ENCODE results near the gene MAEA. TPM values are rescaled to one million over a fixed set of nuclear protein-coding genes. Genes with fewer than 3 reads are reported as not detected.

Gene MAEA
- total and polyA plus RNA-seq, 8 donors = 28.6 to 74.7 (median 32.7) TPM

DNA sequence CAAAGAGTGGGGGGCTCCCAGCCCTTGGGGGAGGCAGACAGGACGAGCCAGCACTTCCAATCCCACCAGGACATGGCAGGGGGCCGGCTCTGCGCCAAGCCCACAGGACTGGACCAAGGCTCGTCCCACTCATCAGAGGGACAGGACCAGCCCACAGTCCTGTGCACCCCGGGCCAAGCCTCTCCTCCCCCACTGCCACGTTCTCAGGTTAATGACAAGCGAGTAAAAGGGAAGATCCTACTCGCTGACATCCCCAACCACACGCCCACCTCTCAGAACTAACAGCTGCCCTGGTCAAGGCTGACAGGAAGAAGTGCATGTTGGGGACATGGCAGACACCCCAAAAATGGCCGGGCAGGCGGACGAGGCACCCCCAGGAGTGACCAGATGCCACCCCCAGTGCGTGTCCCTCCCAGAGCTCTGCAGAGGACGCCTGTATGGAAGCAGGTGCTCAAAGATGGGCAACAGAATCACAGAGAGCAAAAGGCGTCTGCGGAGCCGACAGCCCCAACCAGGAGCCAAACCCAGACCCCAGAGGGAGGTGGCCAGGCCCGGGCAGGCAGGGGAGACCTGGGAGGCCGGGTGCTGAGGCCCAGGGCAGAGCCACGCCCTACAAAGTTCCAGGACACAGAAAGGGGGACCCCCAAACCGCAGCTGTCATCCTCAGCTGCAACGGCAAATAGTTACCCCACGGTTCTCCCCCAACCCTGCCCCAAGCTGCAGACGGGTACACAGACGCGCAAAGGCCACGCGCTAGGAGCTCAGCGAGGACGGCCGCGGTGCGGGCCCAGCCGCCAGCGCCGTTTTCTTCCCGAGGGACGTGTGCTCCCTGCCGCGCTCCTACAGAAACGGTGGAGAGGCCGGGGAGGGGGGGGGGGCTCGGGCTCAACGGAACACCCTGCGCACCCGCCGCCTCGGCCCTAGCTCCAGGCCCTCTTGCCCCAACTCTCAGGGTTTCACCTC is 42.5 kb upstream of the MAEA start:
- Histone ChIP-seq H3K9me3 (no peaks in the 10 kb centered on the region), H3K27ac (peak overlapping the region; percentile 90 to 96 (median 94)), H3K4me1 (peaks cover 28 to 52% (median 37%) of the 10 kb centered on the region in 3 donors), H3K4me3 (peak overlapping the region; percentile 86 to 96 (median 92)), H3K36me3 (no peaks in the 10 kb centered on the region), H3K27me3 (no peaks in the 10 kb centered on the region)
- FAIRE-seq (no peak), ATAC-seq (peak in 3 of 4 donors; percentile 1 to 2 (median 1)), DNase-seq (peak in 5 of 6 donors; percentile 36 to 82 (median 67))
- 4 to 5% methylated on average over 31 to 48 of the region's 48 CpGs for WGBS, 2 donors
- intact Hi-C loops (cut with DNase I) = loop anchor here in 1 of 3 donors (10.0 kb wide), 1 partner anchor 112 kb away; no protein-coding TSS in a partner anchor
- TF ChIP-seq, protein P1, sequence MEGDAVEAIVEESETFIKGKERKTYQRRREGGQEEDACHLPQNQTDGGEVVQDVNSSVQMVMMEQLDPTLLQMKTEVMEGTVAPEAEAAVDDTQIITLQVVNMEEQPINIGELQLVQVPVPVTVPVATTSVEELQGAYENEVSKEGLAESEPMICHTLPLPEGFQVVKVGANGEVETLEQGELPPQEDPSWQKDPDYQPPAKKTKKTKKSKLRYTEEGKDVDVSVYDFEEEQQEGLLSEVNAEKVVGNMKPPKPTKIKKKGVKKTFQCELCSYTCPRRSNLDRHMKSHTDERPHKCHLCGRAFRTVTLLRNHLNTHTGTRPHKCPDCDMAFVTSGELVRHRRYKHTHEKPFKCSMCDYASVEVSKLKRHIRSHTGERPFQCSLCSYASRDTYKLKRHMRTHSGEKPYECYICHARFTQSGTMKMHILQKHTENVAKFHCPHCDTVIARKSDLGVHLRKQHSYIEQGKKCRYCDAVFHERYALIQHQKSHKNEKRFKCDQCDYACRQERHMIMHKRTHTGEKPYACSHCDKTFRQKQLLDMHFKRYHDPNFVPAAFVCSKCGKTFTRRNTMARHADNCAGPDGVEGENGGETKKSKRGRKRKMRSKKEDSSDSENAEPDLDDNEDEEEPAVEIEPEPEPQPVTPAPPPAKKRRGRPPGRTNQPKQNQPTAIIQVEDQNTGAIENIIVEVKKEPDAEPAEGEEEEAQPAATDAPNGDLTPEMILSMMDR (IDR thresholded peaks at IDR 0.05) = no peak

DNA sequence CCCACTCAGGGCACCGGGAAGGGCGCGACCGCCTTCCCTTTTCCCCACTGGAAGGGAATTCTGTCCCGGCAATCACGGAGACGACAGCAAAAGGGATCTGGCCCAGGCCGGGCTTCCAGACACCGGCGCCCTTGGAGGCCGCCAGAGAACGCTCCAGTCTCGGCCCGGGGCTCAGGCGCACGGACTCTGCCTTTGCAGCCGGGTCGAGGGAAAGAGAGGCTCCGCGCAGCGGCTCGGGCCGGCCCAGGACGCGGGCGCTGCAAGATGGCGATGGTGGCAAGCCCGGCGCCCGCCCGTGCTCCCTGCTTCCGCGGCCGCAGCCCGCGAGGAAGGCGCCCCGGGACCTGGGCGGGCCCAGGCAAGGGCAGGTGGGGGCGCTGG is 41.8 kb upstream of the MAEA start:
- TF ChIP-seq, protein P1 (IDR thresholded peaks at IDR 0.05) = no peak
- H3K9me3 ChIP-seq = no peaks in the 10 kb centered on the region
- no peaks in the 10 kb centered on the region for H3K36me3 ChIP-seq
- 0 to 1% methylated on average over 25 to 40 of the region's 40 CpGs for WGBS, 2 donors
- peak; percentile 0 to 26 (median 7) for ATAC-seq
- no peak for FAIRE-seq
- peak overlapping the region; percentile 86 to 96 (median 92) for H3K4me3 ChIP-seq
- peak in 1 of 6 donors; percentile 88 for DNase-seq
- peaks cover 28 to 47% (median 37%) of the 10 kb centered on the region in 3 donors for H3K4me1 ChIP-seq
- intact Hi-C loops (cut with DNase I) = loop anchor here in 1 of 3 donors (10.0 kb wide), 1 partner anchor 113 kb away; no protein-coding TSS in a partner anchor
- no peaks in the 10 kb centered on the region for H3K27me3 ChIP-seq
- H3K27ac ChIP-seq = peak overlapping the region; percentile 90 to 96 (median 94)

DNA sequence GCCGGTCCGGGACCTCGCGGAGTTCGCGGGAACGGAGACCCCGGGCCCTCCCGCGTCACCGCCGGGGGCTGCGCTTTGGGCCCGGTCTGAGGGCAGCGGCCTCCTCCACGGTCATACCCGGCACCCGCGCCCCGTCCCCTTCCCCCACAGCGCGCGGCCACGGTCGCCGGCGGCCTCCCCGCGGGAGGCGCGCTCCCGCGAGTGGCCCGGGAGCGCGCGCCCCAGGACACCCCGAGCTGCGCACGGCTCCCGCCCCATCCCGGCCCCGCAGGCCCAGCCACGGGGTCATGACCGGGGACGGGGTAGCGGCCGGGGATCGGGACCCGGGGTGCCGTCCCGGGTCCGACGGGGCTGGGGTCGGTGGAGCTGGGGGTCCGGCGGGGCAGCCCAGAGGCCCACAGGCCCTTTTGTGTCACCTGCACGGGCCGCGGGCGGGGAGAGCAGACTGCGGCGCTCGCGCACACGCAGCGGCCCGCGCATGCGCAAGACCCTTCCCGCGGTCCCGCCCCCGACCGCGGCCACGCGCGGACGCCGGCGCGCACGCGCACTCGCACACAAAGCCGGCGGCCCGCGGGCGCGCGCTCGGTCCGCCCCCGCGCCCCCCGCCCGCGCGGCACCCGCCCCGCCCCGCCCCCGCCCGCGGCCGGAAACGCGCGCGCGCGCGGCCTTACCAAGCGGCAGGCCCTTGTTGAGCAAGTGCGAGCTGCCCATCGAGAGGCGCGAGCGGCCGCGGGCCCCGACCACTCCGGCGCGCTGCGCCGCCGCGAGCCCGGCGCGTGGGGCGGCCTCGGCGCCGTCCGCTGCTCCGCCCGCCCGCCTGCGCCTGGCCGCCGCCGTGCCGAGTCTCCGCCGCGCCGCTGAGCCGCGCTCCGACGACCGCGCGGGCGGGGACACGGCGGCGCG is 41.2 kb upstream of the MAEA start, which contains the start of gene CTBP1:
Gene CTBP1 (minus strand): TSS at position 886 of the 903 bp plus-strand sequence. CDS start 7,799 bp downstream, outside the sequence.
- peak within 1 kb of the TSS; percentile 86 to 96 (median 92) for H3K4me3 ChIP-seq
- peak; percentile 74 to 95 (median 87) for DNase-seq
- H3K27ac ChIP-seq = peak within 1 kb of the TSS; percentile 90 to 96 (median 94)
- ATAC-seq = peak; percentile 50 to 66 (median 62)
- peaks cover 24 to 40% (median 33%) of the 10 kb centered on the region in 3 donors for H3K4me1 ChIP-seq
- no peak for FAIRE-seq
- H3K9me3 ChIP-seq = no peaks in the 10 kb centered on the region
- WGBS, 2 donors = 1% methylated on average over 63 to 163 of the region's 163 CpGs
- TF ChIP-seq, protein P1 (IDR thresholded peaks at IDR 0.05) = no peak
- no peaks in the 10 kb centered on the region for H3K36me3 ChIP-seq
- intact Hi-C loops (cut with DNase I) = loop anchor here in 1 of 3 donors (10.0 kb wide), 1 partner anchor 114 kb away; no protein-coding TSS in a partner anchor
- no peaks in the 10 kb centered on the region for H3K27me3 ChIP-seq

DNA sequence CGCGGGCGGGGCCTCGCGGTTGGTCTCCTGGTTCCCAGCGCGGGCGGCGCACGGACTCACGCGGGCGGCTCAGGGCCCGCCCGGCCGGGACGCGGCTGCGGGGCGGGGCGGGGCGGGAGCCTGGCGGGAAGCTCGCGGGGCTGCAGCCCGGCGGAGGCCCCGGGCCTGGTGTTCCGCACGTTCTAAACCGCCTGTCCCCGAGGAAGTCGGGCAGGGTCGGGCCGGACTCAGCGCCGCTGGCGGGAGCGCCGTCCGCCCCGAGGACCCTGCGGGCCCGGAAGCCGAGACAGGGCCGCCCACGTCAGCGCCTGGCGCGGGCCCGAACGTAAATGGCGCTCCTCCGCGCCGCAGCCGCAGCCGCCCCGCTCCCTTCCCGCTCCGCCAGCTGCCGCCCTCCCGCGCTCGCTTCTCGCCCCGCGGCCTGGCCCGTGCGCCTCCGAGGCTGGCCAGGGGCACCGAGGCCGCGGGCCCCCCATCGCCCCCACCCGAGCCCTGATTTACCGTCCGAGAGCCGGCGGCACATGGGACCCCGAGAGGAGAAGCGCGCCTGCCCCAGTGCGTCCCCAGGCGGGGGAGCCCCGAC is 40.5 kb upstream of the MAEA start:
- intact Hi-C loops (cut with DNase I) = loop anchor here in 1 of 3 donors (10.0 kb wide), 1 partner anchor 114 kb away; no protein-coding TSS in a partner anchor
- H3K27me3 ChIP-seq = no peaks in the 10 kb centered on the region
- FAIRE-seq (no peak), ATAC-seq (peak; percentile 45 to 65 (median 54)), DNase-seq (peak; percentile 82 to 93 (median 86))
- H3K4me1 ChIP-seq = peaks cover 19 to 34% (median 29%) of the 10 kb centered on the region in 3 donors
- no peaks in the 10 kb centered on the region for H3K36me3 ChIP-seq
- WGBS, 2 donors = 0 to 2% methylated on average over 33 to 86 of the region's 86 CpGs
- H3K4me3 ChIP-seq = peak overlapping the region; percentile 65 to 95 (median 70)
- TF ChIP-seq, protein P1 (IDR thresholded peaks at IDR 0.05) = no peak
- no peaks in the 10 kb centered on the region for H3K9me3 ChIP-seq
- H3K27ac ChIP-seq = peak overlapping the region; percentile 83 to 95 (median 91)

Data from pancreas (tissue), 10 donors.